CD14-positive monocyte (primary cell): ENCODE data around the gene SLC4A8. TPM values are rescaled to one million over a fixed set of nuclear protein-coding genes. Genes with fewer than 3 reads are reported as not detected.

ENCODE experiments used
- DNase-seq, 3 donors: peaks; one replicate each; pipeline ENCODE4 v3.0.0-alpha.2; 2011 to 2022
- H2AFZ ChIP-seq: 2 replicates; pipeline ENCODE4 v1.6.0; 2012; ENCODE audit warnings: mild to moderate bottlenecking, low read depth, low read length, inconsistent platforms; ENCODE audit not compliant: insufficient read depth, poor library complexity, severe bottlenecking
- H3K27ac ChIP-seq, 2 donors: 1 replicate in 1 of 2; 2 replicates in 1 of 2; pipeline ENCODE4 v1.5.1; 2012 to 2013; ENCODE audit warnings: low read length in 2 of 2, control low read depth in 1 of 2, inconsistent platforms in 1 of 2, low read depth in 1 of 2, mild to moderate bottlenecking in 1 of 2
- H3K27me3 ChIP-seq, 2 donors: one replicate each; pipeline versions ENCODE4 v1.6.0 to v1.6.1; 2011 to 2013; ENCODE audit warnings: low read length in 2 of 2; ENCODE audit not compliant: control insufficient read depth in 2 of 2, insufficient read depth in 2 of 2
- H3K36me3 ChIP-seq, 2 donors: replicated peaks in 1 of 2; 1 replicate in 1 of 2; 2 replicates in 1 of 2; pipeline versions ENCODE4 v1.5.1 to v1.6.1; 2012 to 2013; ENCODE audit warnings: low read length in 2 of 2, control low read depth in 1 of 2, inconsistent platforms in 1 of 2, mild to moderate bottlenecking in 1 of 2; ENCODE audit not compliant: insufficient read depth in 2 of 2, control insufficient read depth in 1 of 2
- H3K4me1 ChIP-seq, 2 donors: 1 replicate in 1 of 2; 2 replicates in 1 of 2; pipeline versions ENCODE4 v1.5.1 to v1.6.1; 2012 to 2013; ENCODE audit warnings: low read length in 2 of 2, control low read depth in 1 of 2, inconsistent platforms in 1 of 2, mild to moderate bottlenecking in 1 of 2, moderate library complexity in 1 of 2; ENCODE audit not compliant: insufficient read depth in 2 of 2, control insufficient read depth in 1 of 2
- H3K4me2 ChIP-seq: replicated peaks from 2 replicates; pipeline ENCODE3; 2012; ENCODE audit warnings: low read length, moderate library complexity, mild to moderate bottlenecking; ENCODE audit not compliant: poor library complexity, severe bottlenecking; ENCODE audit errors: extremely low read depth
- H3K4me3 ChIP-seq, 3 experiments: fragments of 200-600 bp in 1 of 3; sonication (generic) in 1 of 3; replicated peaks in 1 of 3; 1 replicate in 2 of 3; 2 replicates in 1 of 3; pipeline ENCODE4 v1.5.1; 2011 to 2013; ENCODE audit warnings: low read length in 3 of 3, mild to moderate bottlenecking in 3 of 3, control low read depth in 2 of 3, low read depth in 2 of 3, inconsistent platforms in 1 of 3, moderate library complexity in 1 of 3
- H3K79me2 ChIP-seq: 2 replicates; pipeline ENCODE4 v1.6.0; 2012; ENCODE audit warnings: mild to moderate bottlenecking, control low read depth, inconsistent platforms, low read length, moderate library complexity; ENCODE audit not compliant: insufficient read depth
- H3K9ac ChIP-seq: 2 replicates; pipeline ENCODE4 v1.6.0; 2017; ENCODE audit warnings: low read length, mild to moderate bottlenecking; ENCODE audit not compliant: insufficient read depth, poor library complexity, severe bottlenecking
- H3K9me3 ChIP-seq, 2 donors: replicated peaks in 1 of 2; 1 replicate in 1 of 2; 2 replicates in 1 of 2; pipeline versions ENCODE4 v1.5.1 to v1.6.1; 2012 to 2013; ENCODE audit warnings: low read length in 2 of 2, control low read depth in 1 of 2; ENCODE audit not compliant: control insufficient read depth in 1 of 2, insufficient read depth in 1 of 2
- H4K20me1 ChIP-seq: 2 replicates; pipeline ENCODE4 v1.6.0; 2012; ENCODE audit warnings: mild to moderate bottlenecking, low read length, control low read depth, moderate library complexity; ENCODE audit not compliant: insufficient read depth
- H3K27ac Mint-ChIP-seq, 7 donors: one replicate each; pipeline ENCODE4 v1.8.0; 2020; ENCODE audit warnings: mild to moderate bottlenecking in 7 of 7, mixed read lengths in 7 of 7, moderate library complexity in 6 of 7, inconsistent platforms in 2 of 7
- H3K27me3 Mint-ChIP-seq, 3 donors: one replicate each; pipeline ENCODE4 v1.8.0; 2021 to 2022; ENCODE audit warnings: low read depth in 3 of 3, mild to moderate bottlenecking in 3 of 3, mixed read lengths in 3 of 3, moderate library complexity in 3 of 3, inconsistent platforms in 1 of 3
- H3K36me3 Mint-ChIP-seq, 2 donors: one replicate each; pipeline ENCODE4 v1.8.0; 2020; ENCODE audit warnings: mixed read lengths in 2 of 2, inconsistent platforms in 1 of 2, mild to moderate bottlenecking in 1 of 2
- H3K4me1 Mint-ChIP-seq: one replicate; pipeline ENCODE4 v1.8.0; 2020; ENCODE audit warnings: mild to moderate bottlenecking, mixed read lengths
- H3K4me3 Mint-ChIP-seq, 2 donors: one replicate each; pipeline ENCODE4 v1.8.0; 2020; ENCODE audit warnings: mild to moderate bottlenecking in 2 of 2, mixed read lengths in 2 of 2, moderate library complexity in 1 of 2
- H3K9me3 Mint-ChIP-seq, 7 donors: one replicate each; pipeline ENCODE4 v1.8.0; 2020 to 2022; ENCODE audit warnings: mixed read lengths in 7 of 7, mild to moderate bottlenecking in 6 of 7, moderate library complexity in 6 of 7, inconsistent platforms in 2 of 7
- WGBS: methylation state at CpG from one replicate; pipeline ENCODE4 v1.1.5; 2013; ENCODE audit warnings: missing lambda C conversion rate; ENCODE audit not compliant: insufficient coverage; 5-methylcytosine and 5-hydroxymethylcytosine counted together
- intact Hi-C, 2 donors: fragments of 100-400 bp; cut with micrococcal nuclease; formaldehyde crosslinking; loops; one replicate each; pipeline versions ENCODE4 v1.15.0 to v1.15.1; 2023
- polyA plus RNA-seq, 3 donors: library from polyadenylated mRNA; depleted of rRNA in 1 of 3; unstranded in 2 of 3; stranded (reverse) in 1 of 3; fragments of 300-500 nt in 2 of 3; fragments of >200 nt in 1 of 3; fragmentation: Illumina TruSeq in 2 of 3; gene quantifications; 1 replicate in 2 of 3; 2 replicates in 1 of 3; pipeline ENCODE4 v1.2.3, GENCODE V29; 2012 to 2021
- TF ChIP-seq, protein P1 (sequence below): fragments of 200-600 bp; IDR thresholded peaks from one replicate; pipeline ENCODE4 v1.8.0; 2022; ENCODE audit warnings: antibody characterized with exemption, mild to moderate bottlenecking

SLC4A8 gene
- polyA plus RNA-seq, 3 donors: 1.9 to 5.4 (median 2.3) TPM

DNA sequence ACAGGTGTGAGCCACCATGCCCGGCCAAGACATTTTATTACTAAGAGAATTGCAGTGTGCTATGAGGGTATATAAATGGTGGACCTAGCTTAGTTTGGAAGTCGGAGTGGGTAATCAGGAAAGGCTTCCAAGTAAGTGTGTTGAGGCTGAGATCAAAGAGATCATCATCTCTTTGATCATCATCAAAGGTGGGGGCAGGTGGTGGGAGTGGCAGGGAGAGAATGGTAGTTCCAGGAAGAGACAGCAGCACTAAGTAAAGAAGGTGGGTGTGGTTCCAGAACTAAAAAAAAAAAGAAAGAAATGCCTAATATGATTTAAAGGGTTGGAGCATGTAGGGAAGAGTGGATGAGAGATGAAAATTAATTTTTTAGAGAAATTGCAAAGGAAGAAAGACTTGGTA lies 14.7 kb downstream of the SLC4A8 start:
- no peak overlapping the region for H3K27ac Mint-ChIP-seq
- no peaks in the 10 kb centered on the region for H3K9me3 Mint-ChIP-seq
- Histone ChIP-seq H3K27me3 (no peaks in the 10 kb centered on the region), H2AFZ (no peak overlapping the region), H3K9me3 (no peaks in the 10 kb centered on the region), H4K20me1 (no peaks in the 10 kb centered on the region), H3K79me2 (no peaks in the 10 kb centered on the region), H3K4me3 (no peak overlapping the region), H3K27ac (no peak overlapping the region), H3K4me2 (no peak overlapping the region), H3K9ac (no peak overlapping the region), H3K36me3 (no peaks in the 10 kb centered on the region), H3K4me1 (no peaks in the 10 kb centered on the region)
- DNase-seq: no peak
- H3K27me3 Mint-ChIP-seq: peaks cover 0 to 3% (median 1%) of the 10 kb centered on the region in 3 donors
- no peaks in the 10 kb centered on the region for H3K36me3 Mint-ChIP-seq
- TF ChIP-seq, protein P1, sequence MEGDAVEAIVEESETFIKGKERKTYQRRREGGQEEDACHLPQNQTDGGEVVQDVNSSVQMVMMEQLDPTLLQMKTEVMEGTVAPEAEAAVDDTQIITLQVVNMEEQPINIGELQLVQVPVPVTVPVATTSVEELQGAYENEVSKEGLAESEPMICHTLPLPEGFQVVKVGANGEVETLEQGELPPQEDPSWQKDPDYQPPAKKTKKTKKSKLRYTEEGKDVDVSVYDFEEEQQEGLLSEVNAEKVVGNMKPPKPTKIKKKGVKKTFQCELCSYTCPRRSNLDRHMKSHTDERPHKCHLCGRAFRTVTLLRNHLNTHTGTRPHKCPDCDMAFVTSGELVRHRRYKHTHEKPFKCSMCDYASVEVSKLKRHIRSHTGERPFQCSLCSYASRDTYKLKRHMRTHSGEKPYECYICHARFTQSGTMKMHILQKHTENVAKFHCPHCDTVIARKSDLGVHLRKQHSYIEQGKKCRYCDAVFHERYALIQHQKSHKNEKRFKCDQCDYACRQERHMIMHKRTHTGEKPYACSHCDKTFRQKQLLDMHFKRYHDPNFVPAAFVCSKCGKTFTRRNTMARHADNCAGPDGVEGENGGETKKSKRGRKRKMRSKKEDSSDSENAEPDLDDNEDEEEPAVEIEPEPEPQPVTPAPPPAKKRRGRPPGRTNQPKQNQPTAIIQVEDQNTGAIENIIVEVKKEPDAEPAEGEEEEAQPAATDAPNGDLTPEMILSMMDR: no peak
- H3K4me1 Mint-ChIP-seq: peaks cover 1% of the 10 kb centered on the region
- WGBS: 100% methylated on average over 2 of the region's 2 CpGs
- intact Hi-C loops: no loop called here
- no peak overlapping the region for H3K4me3 Mint-ChIP-seq

DNA sequence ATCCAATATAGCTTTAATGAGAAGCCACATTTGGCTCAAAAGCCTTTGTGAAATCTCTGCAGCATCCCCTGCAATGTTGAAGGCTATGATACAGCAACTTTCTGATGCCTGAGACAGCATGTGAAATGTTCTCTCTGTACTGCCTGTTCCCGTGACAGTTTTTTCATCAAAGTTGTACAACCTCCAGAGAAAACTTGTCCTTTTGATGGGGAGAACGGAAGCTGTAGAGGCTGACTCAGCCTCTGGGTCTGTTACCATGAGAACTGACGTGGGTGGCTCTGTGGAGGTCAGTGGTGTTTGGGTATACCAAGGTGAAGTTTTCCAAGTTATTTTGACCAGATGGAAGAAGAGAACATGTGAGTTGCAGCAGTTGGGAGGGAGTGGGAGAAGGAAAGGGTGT lies 17.0 kb downstream of the SLC4A8 start:
- no peak overlapping the region for H3K4me3 ChIP-seq
- H3K36me3 ChIP-seq: no peaks in the 10 kb centered on the region
- H3K4me3 Mint-ChIP-seq: no peak overlapping the region
- H3K9me3 Mint-ChIP-seq: no peaks in the 10 kb centered on the region
- no peaks in the 10 kb centered on the region for H3K4me1 ChIP-seq
- H3K27ac Mint-ChIP-seq: no peak overlapping the region
- no peaks in the 10 kb centered on the region for H3K27me3 ChIP-seq
- intact Hi-C loops: no loop called here
- DNase-seq: no peak
- H4K20me1 ChIP-seq: no peaks in the 10 kb centered on the region
- peaks cover 1% of the 10 kb centered on the region for H3K4me1 Mint-ChIP-seq
- H3K79me2 ChIP-seq: no peaks in the 10 kb centered on the region
- no peak overlapping the region for H3K4me2 ChIP-seq
- TF ChIP-seq, protein P1: no peak
- peaks cover 0 to 3% (median 1%) of the 10 kb centered on the region in 3 donors for H3K27me3 Mint-ChIP-seq
- no peaks in the 10 kb centered on the region for H3K36me3 Mint-ChIP-seq
- WGBS: 24% methylated on average over 3 of the region's 3 CpGs
- no peaks in the 10 kb centered on the region for H3K9me3 ChIP-seq
- no peak overlapping the region for H3K27ac ChIP-seq
- H2AFZ ChIP-seq: no peak overlapping the region
- no peak overlapping the region for H3K9ac ChIP-seq
